Measurements from ENCODE around the gene BACH1. TPM values are rescaled to one million over a fixed set of nuclear protein-coding genes. Genes with fewer than 3 reads are reported as not detected.

The BACH1 gene
- total and polyA plus RNA-seq, 2 of the 8 experiments (the other 6 are each of a cell fraction or from before 2014, with no cell fraction given), result 6.9 to 50.7 TPM

DNA sequence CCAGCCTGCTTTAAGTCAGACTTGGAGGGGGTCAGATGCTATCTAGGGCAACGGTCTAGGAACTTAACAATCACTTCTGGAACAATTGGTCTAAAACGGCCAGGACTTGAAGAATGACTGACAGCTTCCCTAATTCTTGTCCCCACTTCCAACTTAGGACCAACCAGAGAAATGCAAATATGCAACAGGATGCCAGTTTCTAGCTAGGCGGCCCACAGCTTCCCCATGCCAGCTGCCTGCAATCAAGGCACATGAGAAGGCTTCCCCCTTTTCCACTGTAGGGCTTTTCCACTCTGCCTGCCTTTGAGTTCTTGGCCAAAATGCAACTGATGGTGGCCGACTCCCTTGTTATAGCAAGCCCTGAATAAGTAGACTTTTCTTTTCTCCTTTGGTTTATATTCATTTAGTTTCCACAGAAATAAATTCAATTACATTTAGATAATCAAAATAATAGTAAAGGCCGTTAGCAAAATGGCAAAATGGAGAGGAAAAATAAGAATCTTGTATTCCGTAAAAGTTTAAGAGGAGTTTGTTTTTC lies 80.9 kb downstream of the BACH1 start:
- H3K23ac ChIP-seq (ENCODE audit: insufficient read length), result no peak overlapping the region
- ChIA-PET POLR2A (ENCODE audit: partially characterized antibody) (no interaction called here), CTCF (ENCODE audit: partially characterized antibody) (interaction anchor here (1.1 to 1.8 kb wide), 2 partner anchors 8 to 283 kb away, joined by 3 to 5 read pairs; no protein-coding TSS in a partner anchor)
- no peak overlapping the region for H2BK120ac ChIP-seq (replicated peaks; ENCODE audit: low read depth, low read length)
- H3K36me3 ChIP-seq (ENCODE audit: control insufficient read depth in 2 of 4, insufficient read depth in 4 of 4, low read length in 3 of 4), result no peaks in the 10 kb centered on the region
- no peaks in the 10 kb centered on the region for H4K20me1 ChIP-seq (replicated peaks in 1 of 2; ENCODE audit: control insufficient read depth in 1 of 2, insufficient read depth in 2 of 2, low read length in 2 of 2)
- H2BK20ac ChIP-seq (ENCODE audit: low read length), result no peak overlapping the region
- no peaks in the 10 kb centered on the region; a peak in 1 of 7 replicates for H3K4me1 ChIP-seq (replicated peaks in 1 of 4; ENCODE audit: control insufficient read depth in 3 of 4, insufficient read depth in 4 of 4, low read length in 3 of 4)
- H3K9me3 ChIP-seq (ENCODE audit: insufficient read depth in 2 of 2, low read depth in 1 of 2, low read length in 1 of 2), result no peaks in the 10 kb centered on the region
- no peaks in the 10 kb centered on the region for H3K23me2 ChIP-seq (ENCODE audit: low read depth, low read length)
- H3K79me2 ChIP-seq (ENCODE audit: control insufficient read depth in 1 of 2, insufficient read depth in 2 of 2, low read length in 2 of 2), result no peaks in the 10 kb centered on the region
- H2AFZ ChIP-seq (ENCODE audit: low read length), result no peak overlapping the region
- no peak overlapping the region for H2BK12ac ChIP-seq (ENCODE audit: low read depth, low read length)
- no peaks in the 10 kb centered on the region; the same call in 1 of the 2 replicates for H3K79me1 ChIP-seq (ENCODE audit: low read depth, low read length)
- H2AK5ac ChIP-seq (ENCODE audit: low read depth, low read length), result no peak overlapping the region
- no peak overlapping the region for H3K18ac ChIP-seq (ENCODE audit: extremely low read depth, low read length)
- no peak for DNase-seq (ENCODE audit: low read depth in 1 of 2, low spot score in 2 of 2)
- H3K9ac ChIP-seq (replicated peaks in 1 of 4; ENCODE audit: extremely low read depth in 1 of 4, low read depth in 3 of 4, low read length in 3 of 4), result no peak overlapping the region
- no peak overlapping the region for H3K4ac ChIP-seq (replicated peaks; ENCODE audit: insufficient read length, low read depth, low read length)
- no peak overlapping the region for H3K14ac ChIP-seq (ENCODE audit: insufficient read length)
- no peak overlapping the region for H2BK15ac ChIP-seq (ENCODE audit: low read length)
- H4K91ac ChIP-seq (replicated peaks; ENCODE audit: insufficient read length, low read length), result no peak overlapping the region
- no peak overlapping the region for H4K8ac ChIP-seq (ENCODE audit: extremely low read depth, insufficient read depth, low read length)
- H3K56ac ChIP-seq (replicated peaks; ENCODE audit: insufficient read length, low read depth, low read length), result no peak overlapping the region
- H3K4me2 ChIP-seq (ENCODE audit: insufficient read depth in 1 of 2, low read depth in 2 of 2, low read length in 2 of 2), result no peak overlapping the region
- 88% methylated on average over 6 of the region's 6 CpGs; no CpG with 5 or more reads in 1 of the 2 experiments for WGBS, 2 experiments (ENCODE audit: extremely low coverage in 1 of 2, insufficient coverage in 1 of 2, insufficient read length in 1 of 2, insufficient replicate concordance in 2 of 2, low coverage in 1 of 2, low lambda C conversion rate in 2 of 2, missing lambda C conversion rate in 1 of 2)
- no peak overlapping the region for H2BK5ac ChIP-seq (ENCODE audit: low read depth, low read length)
- H3K4me3 ChIP-seq (ENCODE audit: extremely low read depth in 1 of 4, insufficient read depth in 2 of 4, low read depth in 3 of 4, low read length in 4 of 4), result no peak overlapping the region
- no peaks in the 10 kb centered on the region for H3K27me3 ChIP-seq (replicated peaks in 1 of 4; ENCODE audit: control insufficient read depth in 3 of 4, extremely low read depth in 1 of 4, insufficient read depth in 3 of 4, low read length in 3 of 4)
- no peak overlapping the region for H3K27ac ChIP-seq (ENCODE audit: low read depth, low read length)
- FAIRE-seq, result no peak
- no peak overlapping the region for H4K5ac ChIP-seq (ENCODE audit: insufficient read length, low read depth, low read length)
- TF ChIP-seq CEBPB (IDR thresholded peaks at IDR 0.05; ENCODE audit: low read depth, low read length) (no peak), TAF7 (optimal IDR thresholded peaks at IDR 0.05; ENCODE audit: borderline replicate concordance, low read depth, low read length) (no peak), EGR1 (IDR thresholded peaks at IDR 0.05; ENCODE audit: borderline replicate concordance, low read depth, low read length) (no peak), JUND (IDR thresholded peaks at IDR 0.05; ENCODE audit: low read length) (no peak), CBX5 (IDR thresholded peaks at IDR 0.05; ENCODE audit: low read depth, low read length) (no peak), TEAD4 (IDR thresholded peaks at IDR 0.05; ENCODE audit: low read depth, low read length) (no peak), SUZ12 (IDR thresholded peaks at IDR 0.05; ENCODE audit: low read length) (no peak), NANOG (IDR thresholded peaks at IDR 0.05; ENCODE audit: insufficient read depth, low read depth, low read length, poor library complexity, severe bottlenecking) (no peak), RNF2 (IDR thresholded peaks at IDR 0.05; ENCODE audit: borderline replicate concordance, low read depth, low read length, missing control alignments, poor library complexity, severe bottlenecking) (no peak), CBX8 (IDR thresholded peaks at IDR 0.05; ENCODE audit: borderline replicate concordance, low read depth, low read length) (no peak), SP4 (IDR thresholded peaks at IDR 0.05; ENCODE audit: low read length) (no peak), CTBP2 (IDR thresholded peaks at IDR 0.05; ENCODE audit: borderline replicate concordance, insufficient read depth, insufficient read length, low read length) (no peak)
- TF ChIP-seq, protein P1, sequence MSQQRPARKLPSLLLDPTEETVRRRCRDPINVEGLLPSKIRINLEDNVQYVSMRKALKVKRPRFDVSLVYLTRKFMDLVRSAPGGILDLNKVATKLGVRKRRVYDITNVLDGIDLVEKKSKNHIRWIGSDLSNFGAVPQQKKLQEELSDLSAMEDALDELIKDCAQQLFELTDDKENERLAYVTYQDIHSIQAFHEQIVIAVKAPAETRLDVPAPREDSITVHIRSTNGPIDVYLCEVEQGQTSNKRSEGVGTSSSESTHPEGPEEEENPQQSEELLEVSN (IDR thresholded peaks at IDR 0.05), result no peak

Data from H1 (cell line).